DND-41 (cell line): Measurements from ENCODE around the gene METTL27.

Experiments used
- CTCF ChIP-seq: IDR thresholded peaks from 2 replicates; pipeline ENCODE4 v1.5.1; 2012; ENCODE audit warnings: borderline replicate concordance, low read length, moderate library complexity, mild to moderate bottlenecking; ENCODE audit not compliant: poor library complexity, severe bottlenecking; ENCODE audit errors: extremely low read depth
- EZH2 ChIP-seq: IDR thresholded peaks from 3 replicates; pipeline ENCODE4 v1.6.1; 2012; ENCODE audit warnings: borderline replicate concordance, low read depth, mild to moderate bottlenecking, moderate library complexity, low read length, inconsistent platforms; ENCODE audit not compliant: severe bottlenecking

- TF ChIP-seq CTCF (peak; percentile 14), EZH2 (no peak)
These were observed 2.3 kb downstream of the METTL27 start for GRCh38 chr7:73839743-73840714.
